ENCODE data around the gene DNAH14.

Gene DNAH14

GRCh38 chr1:225426395-225427234 is 497.1 kb downstream of the DNAH14 start (continued):
- TF ChIP-seq YY2 (tag by site-specific recombination; IDR thresholded peaks at IDR 0.05) (no peak), ZNF280D (tag by site-specific recombination; IDR thresholded peaks at IDR 0.05) (no peak), ZNF670 (tag by site-specific recombination; IDR thresholded peaks at IDR 0.05; ENCODE audit: low read depth) (no peak), ZNF174 (tag by site-specific recombination; IDR thresholded peaks at IDR 0.05) (no peak), ZNF707 (tag by site-specific recombination; IDR thresholded peaks at IDR 0.05) (no peak), KLF9 (tag by site-specific recombination; IDR thresholded peaks at IDR 0.05; ENCODE audit: low read depth) (no peak), ZNF585B (tag by site-specific recombination; IDR thresholded peaks at IDR 0.05) (no peak), MZF1 (tag by site-specific recombination; IDR thresholded peaks at IDR 0.05; ENCODE audit: borderline replicate concordance) (no peak), REPIN1 (tag by site-specific recombination; IDR thresholded peaks at IDR 0.05; ENCODE audit: low read depth) (no peak), ZNF658 (tag by site-specific recombination; IDR thresholded peaks at IDR 0.05) (no peak), ZNF133 (tag by site-specific recombination; IDR thresholded peaks at IDR 0.05) (no peak), ZNF48 (tag by site-specific recombination; IDR thresholded peaks at IDR 0.05) (no peak), ZNF37A (tag by site-specific recombination; IDR thresholded peaks at IDR 0.05) (no peak), ZSCAN30 (tag by site-specific recombination; IDR thresholded peaks at IDR 0.05) (peak; percentile 77), EGR2 (tag by site-specific recombination; IDR thresholded peaks at IDR 0.05; ENCODE audit: low read depth) (no peak), PBX3 (CRISPR knock-in tag; IDR thresholded peaks at IDR 0.05) (no peak), ZNF558 (tag by site-specific recombination; IDR thresholded peaks at IDR 0.05) (no peak), ZNF521 (tag by site-specific recombination; IDR thresholded peaks at IDR 0.05) (no peak), GLI2 (tag by site-specific recombination; IDR thresholded peaks at IDR 0.05; ENCODE audit: borderline replicate concordance, low read depth) (no peak), ZNF138 (tag by site-specific recombination; IDR thresholded peaks at IDR 0.05; ENCODE audit: borderline replicate concordance) (no peak), ZNF776 (tag by site-specific recombination; IDR thresholded peaks at IDR 0.05; ENCODE audit: borderline replicate concordance) (no peak), ZNF302 (tag by site-specific recombination; IDR thresholded peaks at IDR 0.05; ENCODE audit: low read depth) (no peak), ZNF449 (tag by site-specific recombination; IDR thresholded peaks at IDR 0.05) (no peak; the same call in 1 of the 2 replicates), ZNF274 (IDR thresholded peaks at IDR 0.05; ENCODE audit: low read length) (no peak), ZNF274 (tag by site-specific recombination; IDR thresholded peaks at IDR 0.05; ENCODE audit: borderline replicate concordance) (no peak), FEZF1 (tag by site-specific recombination; IDR thresholded peaks at IDR 0.05) (no peak), ZNF398 (tag by site-specific recombination; IDR thresholded peaks at IDR 0.05) (no peak; the same call in 1 of the 2 replicates)
- TF ChIP-seq, protein P1, sequence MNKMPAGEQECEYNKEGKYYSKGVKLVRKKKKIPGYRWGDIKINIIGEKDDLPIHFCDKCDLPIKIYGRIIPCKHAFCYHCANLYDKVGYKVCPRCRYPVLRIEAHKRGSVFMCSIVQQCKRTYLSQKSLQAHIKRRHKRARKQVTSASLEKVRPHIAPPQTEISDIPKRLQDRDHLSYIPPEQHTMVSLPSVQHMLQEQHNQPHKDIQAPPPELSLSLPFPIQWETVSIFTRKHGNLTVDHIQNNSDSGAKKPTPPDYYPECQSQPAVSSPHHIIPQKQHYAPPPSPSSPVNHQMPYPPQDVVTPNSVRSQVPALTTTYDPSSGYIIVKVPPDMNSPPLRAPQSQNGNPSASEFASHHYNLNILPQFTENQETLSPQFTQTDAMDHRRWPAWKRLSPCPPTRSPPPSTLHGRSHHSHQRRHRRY (tag by site-specific recombination; IDR thresholded peaks at IDR 0.05): no peak
- TF ChIP-seq, protein P2, sequence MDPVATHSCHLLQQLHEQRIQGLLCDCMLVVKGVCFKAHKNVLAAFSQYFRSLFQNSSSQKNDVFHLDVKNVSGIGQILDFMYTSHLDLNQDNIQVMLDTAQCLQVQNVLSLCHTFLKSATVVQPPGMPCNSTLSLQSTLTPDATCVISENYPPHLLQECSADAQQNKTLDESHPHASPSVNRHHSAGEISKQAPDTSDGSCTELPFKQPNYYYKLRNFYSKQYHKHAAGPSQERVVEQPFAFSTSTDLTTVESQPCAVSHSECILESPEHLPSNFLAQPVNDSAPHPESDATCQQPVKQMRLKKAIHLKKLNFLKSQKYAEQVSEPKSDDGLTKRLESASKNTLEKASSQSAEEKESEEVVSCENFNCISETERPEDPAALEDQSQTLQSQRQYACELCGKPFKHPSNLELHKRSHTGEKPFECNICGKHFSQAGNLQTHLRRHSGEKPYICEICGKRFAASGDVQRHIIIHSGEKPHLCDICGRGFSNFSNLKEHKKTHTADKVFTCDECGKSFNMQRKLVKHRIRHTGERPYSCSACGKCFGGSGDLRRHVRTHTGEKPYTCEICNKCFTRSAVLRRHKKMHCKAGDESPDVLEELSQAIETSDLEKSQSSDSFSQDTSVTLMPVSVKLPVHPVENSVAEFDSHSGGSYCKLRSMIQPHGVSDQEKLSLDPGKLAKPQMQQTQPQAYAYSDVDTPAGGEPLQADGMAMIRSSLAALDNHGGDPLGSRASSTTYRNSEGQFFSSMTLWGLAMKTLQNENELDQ (tag by site-specific recombination; IDR thresholded peaks at IDR 0.05; ENCODE audit: low read depth): no peak
